ENCODE results near the gene RWDD1. TPM values are rescaled to one million over a fixed set of nuclear protein-coding genes. Genes with fewer than 3 reads are reported as not detected.

RWDD1 gene
- total and polyA plus RNA-seq, 2 experiments from 2014 or later, result 41.0 to 48.8 TPM

- Histone ChIP-seq H3K4me3 (peak within 1 kb of the TSS; percentile 46), H3K27ac (peak within 1 kb of the TSS; percentile 41), H3K4me2 (peak within 1 kb of the TSS; percentile 80), H3K79me2 (no peaks in the 10 kb centered on the region), H3K4me1 (ENCODE audit: insufficient read depth) (no peaks in the 10 kb centered on the region), H3K9me3 (ENCODE audit: low read depth) (no peaks in the 10 kb centered on the region), H4K20me1 (ENCODE audit: insufficient read depth, poor library complexity, severe bottlenecking) (no peaks in the 10 kb centered on the region), H3K27me3 (peaks cover 8% of the 10 kb centered on the region), H3K36me3 (replicated peaks; ENCODE audit: insufficient read depth, low read depth) (no peaks in the 10 kb centered on the region), H2AFZ (peak within 1 kb of the TSS; percentile 64), H3K9me2 (replicated peaks; ENCODE audit: insufficient read depth) (no peaks in the 10 kb centered on the region)
- DNase-seq (ENCODE audit: low spot score), result peak; percentile 96
- TF ChIP-seq EZH2phosphoT487 (IDR thresholded peaks at IDR 0.05; ENCODE audit: low read depth, severe bottlenecking, unreplicated experiment), result no peak
- TF ChIP-seq CTCF (IDR thresholded peaks at IDR 0.05; ENCODE audit: poor library complexity), result peak; percentile 30
- WGBS (ENCODE audit: low lambda C conversion rate, missing lambda C conversion rate), result 1% methylated on average over 28 of the region's 29 CpGs
Measured at GRCh38 chr6:116615937-116616736, 44.8 kb downstream of the RWDD1 start, which contains the start of gene RSPH4A. Gene RSPH4A (plus strand): TSS chr6:116616479. CDS start chr6:116616624, 145 bp downstream.

- no peaks in the 10 kb centered on the region for H3K36me3 ChIP-seq (replicated peaks; ENCODE audit: insufficient read depth, low read depth)
- H3K4me1 ChIP-seq (ENCODE audit: insufficient read depth), result no peaks in the 10 kb centered on the region
- peak overlapping the region; percentile 27 for H2AFZ ChIP-seq
- H3K9me2 ChIP-seq (replicated peaks; ENCODE audit: insufficient read depth), result no peaks in the 10 kb centered on the region
- H3K79me2 ChIP-seq, result no peaks in the 10 kb centered on the region
- peak overlapping the region; percentile 22 for H3K4me3 ChIP-seq
- H3K27me3 ChIP-seq, result peaks cover 8% of the 10 kb centered on the region
- H3K9me3 ChIP-seq (ENCODE audit: low read depth), result no peaks in the 10 kb centered on the region
- H3K27ac ChIP-seq, result no peak overlapping the region
- no peaks in the 10 kb centered on the region for H4K20me1 ChIP-seq (ENCODE audit: insufficient read depth, poor library complexity, severe bottlenecking)
- TF ChIP-seq EZH2phosphoT487 (IDR thresholded peaks at IDR 0.05; ENCODE audit: low read depth, severe bottlenecking, unreplicated experiment) (no peak), EZH2 (IDR thresholded peaks at IDR 0.05; ENCODE audit: borderline replicate concordance) (no peak), CTCF (IDR thresholded peaks at IDR 0.05; ENCODE audit: poor library complexity) (no peak)
- peak; percentile 36 for DNase-seq (ENCODE audit: low spot score)
- WGBS (ENCODE audit: low lambda C conversion rate, missing lambda C conversion rate), result 6% methylated on average over 16 of the region's 16 CpGs
- peak overlapping the region; percentile 80 for H3K4me2 ChIP-seq
Measured at GRCh38 chr6:116616737-116617053, 45.4 kb downstream of the RWDD1 start.

GRCh38 chr6:116624036-116624805 lies 52.9 kb downstream of the RWDD1 start:
- Histone ChIP-seq H3K27ac (no peak overlapping the region), H3K79me2 (no peaks in the 10 kb centered on the region), H3K9me3 (ENCODE audit: low read depth) (no peaks in the 10 kb centered on the region), H4K20me1 (ENCODE audit: insufficient read depth, poor library complexity, severe bottlenecking) (no peaks in the 10 kb centered on the region), H3K36me3 (replicated peaks; ENCODE audit: insufficient read depth, low read depth) (no peaks in the 10 kb centered on the region), H3K27me3 (no peaks in the 10 kb centered on the region), H3K9me2 (replicated peaks; ENCODE audit: insufficient read depth) (no peaks in the 10 kb centered on the region), H3K4me3 (no peak overlapping the region), H3K4me2 (no peak overlapping the region), H3K4me1 (ENCODE audit: insufficient read depth) (no peaks in the 10 kb centered on the region), H2AFZ (no peak overlapping the region)
- peak; percentile 8 for DNase-seq (ENCODE audit: low spot score)
- no peak for TF ChIP-seq EZH2phosphoT487 (IDR thresholded peaks at IDR 0.05; ENCODE audit: low read depth, severe bottlenecking, unreplicated experiment)
- no peak for TF ChIP-seq CTCF (IDR thresholded peaks at IDR 0.05; ENCODE audit: poor library complexity)
- TF ChIP-seq EZH2 (IDR thresholded peaks at IDR 0.05; ENCODE audit: borderline replicate concordance), result no peak
- 69% methylated on average over 3 of the region's 3 CpGs for WGBS (ENCODE audit: low lambda C conversion rate, missing lambda C conversion rate)
